CD1c-positive myeloid dendritic cell (primary cell): ENCODE data around the gene EEFSEC.

ENCODE experiments used
- DNase-seq: peaks from one replicate; pipeline ENCODE4 v3.0.0-alpha.2; 2016; ENCODE audit errors: extremely low spot score

EEFSEC gene

GRCh38 chr3:128334766-128335165, 181.5 kb downstream of the EEFSEC start:
- no peak for DNase-seq

- no peak for DNase-seq
Measured at GRCh38 chr3:128335621-128336296, 182.5 kb downstream of the EEFSEC start.

GRCh38 chr3:128336337-128337156, 183.3 kb downstream of the EEFSEC start:
- DNase-seq: no peak

GRCh38 chr3:128337305-128337704, 184.0 kb downstream of the EEFSEC start:
- DNase-seq: no peak

GRCh38 chr3:128338536-128339330, 185.5 kb downstream of the EEFSEC start:
- DNase-seq: no peak

GRCh38 chr3:128339491-128340012, 186.3 kb downstream of the EEFSEC start:
- DNase-seq: no peak

- no peak for DNase-seq
Measured at GRCh38 chr3:128340198-128340903, 187.1 kb downstream of the EEFSEC start.

GRCh38 chr3:128340904-128341555, 187.7 kb downstream of the EEFSEC start:
- no peak for DNase-seq

GRCh38 chr3:128341659-128342395, 188.5 kb downstream of the EEFSEC start:
- no peak for DNase-seq

GRCh38 chr3:128342701-128343180, 189.5 kb downstream of the EEFSEC start:
- no peak for DNase-seq

- no peak for DNase-seq
Measured at GRCh38 chr3:128343287-128344051, 190.2 kb downstream of the EEFSEC start.

GRCh38 chr3:128344052-128344735, 190.9 kb downstream of the EEFSEC start:
- DNase-seq: no peak

- no peak for DNase-seq
Measured at GRCh38 chr3:128345196-128345595, 191.9 kb downstream of the EEFSEC start.

GRCh38 chr3:128346562-128346961, 193.3 kb downstream of the EEFSEC start:
- DNase-seq: no peak

GRCh38 chr3:128347282-128347681, 194.0 kb downstream of the EEFSEC start:
- no peak for DNase-seq

GRCh38 chr3:128348075-128348474, 194.8 kb downstream of the EEFSEC start:
- no peak for DNase-seq

- peak; percentile 11 for DNase-seq
Measured at GRCh38 chr3:128348805-128349531, 195.7 kb downstream of the EEFSEC start.

GRCh38 chr3:128349963-128350599, 196.8 kb downstream of the EEFSEC start:
- no peak for DNase-seq
